B cell (primary cell): ENCODE data around the gene LPAR5. TPM values are rescaled to one million over a fixed set of nuclear protein-coding genes. Genes with fewer than 3 reads are reported as not detected.
A peak's percentile ranks its signal among the peaks of the same experiment; 100 is the strongest.

Experiments
- ATAC-seq: fragments of 200-7000 bp; cut with Tn5 transposase; one replicate; pipeline ENCODE4 v1.10.0; 2021; ENCODE audit warnings: low read depth, mild to moderate bottlenecking, moderate number of reproducible peaks, moderate library complexity
- CTCF ChIA-PET: fragments of 350-600 bp; sonication (Branson Sonifier 250); formaldehyde crosslinking; loops from one replicate; lab custom pipeline; 2021; ENCODE audit warnings: antibody characterized with exemption, inconsistent platforms; lab: Charles Lee
- POLR2A ChIA-PET: fragments of 350-600 bp; sonication (Branson Sonifier 250); formaldehyde crosslinking; loops from one replicate; lab custom pipeline; 2021; ENCODE audit warnings: antibody characterized with exemption; lab: Charles Lee
- DNase-seq: peaks from one replicate; pipeline ENCODE4 v3.0.0; 2013
- H2AFZ ChIP-seq: 2 replicates; pipeline ENCODE4 v1.6.1; 2012; ENCODE audit warnings: mild to moderate bottlenecking, low read depth, low read length; ENCODE audit not compliant: insufficient read depth, poor library complexity, severe bottlenecking
- H3K27ac ChIP-seq, 2 donors: 1 replicate in 1 of 2; 2 replicates in 1 of 2; pipeline ENCODE4 v1.5.1; 2012 to 2013; ENCODE audit warnings: low read length in 2 of 2, mild to moderate bottlenecking in 2 of 2, moderate library complexity in 1 of 2
- H3K27me3 ChIP-seq, 4 experiments: fragments of 200-600 bp in 1 of 4; sonication (generic) in 1 of 4; replicated peaks in 1 of 4; 1 replicate in 2 of 4; 2 replicates in 2 of 4; pipeline versions ENCODE4 v1.6.1 to v1.7.0; 2013 to 2016; ENCODE audit warnings: low read length in 3 of 4, mild to moderate bottlenecking in 2 of 4, mixed read lengths in 1 of 4, moderate library complexity in 1 of 4; ENCODE audit not compliant: insufficient read depth in 4 of 4, control insufficient read depth in 3 of 4; ENCODE audit errors: control extremely low read depth in 1 of 4
- H3K36me3 ChIP-seq, 2 experiments: replicated peaks in 1 of 2; 1 replicate in 1 of 2; 2 replicates in 1 of 2; pipeline versions ENCODE4 v1.6.1 to v1.7.1; 2013; ENCODE audit warnings: low read length in 1 of 2; ENCODE audit not compliant: insufficient read depth in 2 of 2, control insufficient read depth in 1 of 2; ENCODE audit errors: control extremely low read depth in 1 of 2, extremely low read depth in 1 of 2
- H3K4me1 ChIP-seq, 2 donors: fragments of 200-600 bp in 1 of 2; sonication (generic) in 1 of 2; 1 replicate in 1 of 2; 2 replicates in 1 of 2; pipeline versions ENCODE4 v1.5.1 to v1.6.1; 2013 to 2017; ENCODE audit warnings: low read length in 2 of 2; ENCODE audit not compliant: control insufficient read depth in 2 of 2, insufficient read depth in 2 of 2
- H3K4me2 ChIP-seq: replicated peaks from 2 replicates; pipeline ENCODE3; 2012; ENCODE audit warnings: mild to moderate bottlenecking, low read depth, low read length; ENCODE audit not compliant: poor library complexity, severe bottlenecking
- H3K4me3 ChIP-seq, 5 experiments: fragments of 200-600 bp in 1 of 5; sonication (generic) in 1 of 5; 1 replicate in 3 of 5; 2 replicates in 2 of 5; pipeline versions ENCODE4 v1.5.1 to v1.7.0; 2011 to 2016; ENCODE audit warnings: low read length in 4 of 5, mild to moderate bottlenecking in 4 of 5, low read depth in 2 of 5, control low read depth in 1 of 5, moderate library complexity in 1 of 5; ENCODE audit not compliant: insufficient read depth in 1 of 5; ENCODE audit errors: control extremely low read depth in 1 of 5, extremely low read depth in 1 of 5
- H3K79me2 ChIP-seq: fragments of 200-600 bp; sonication (generic); one replicate; pipeline ENCODE4 v1.6.0; 2016; ENCODE audit warnings: low read length; ENCODE audit not compliant: control insufficient read depth, insufficient read depth
- H3K9ac ChIP-seq: fragments of 200-600 bp; sonication (generic); 2 replicates; pipeline ENCODE4 v1.6.1; 2017; ENCODE audit warnings: mild to moderate bottlenecking, low read length, moderate library complexity
- H3K9me3 ChIP-seq, 3 donors: one replicate each; pipeline versions ENCODE4 v1.6.1 to v1.7.1; 2013; ENCODE audit warnings: low read length in 2 of 3; ENCODE audit not compliant: control insufficient read depth in 2 of 3, insufficient read depth in 1 of 3; ENCODE audit errors: control extremely low read depth in 1 of 3
- H4K20me1 ChIP-seq: 2 replicates; pipeline ENCODE4 v1.6.0; 2012; ENCODE audit warnings: mild to moderate bottlenecking, low read length; ENCODE audit not compliant: insufficient read depth, control insufficient read depth, poor library complexity, severe bottlenecking
- H3K27ac Mint-ChIP-seq: one replicate; pipeline ENCODE4 v1.8.0; 2021; ENCODE audit warnings: mixed read lengths
- H3K27me3 Mint-ChIP-seq: one replicate; pipeline ENCODE4 v1.8.0; 2021; ENCODE audit warnings: mixed read lengths
- H3K4me1 Mint-ChIP-seq: one replicate; pipeline ENCODE4 v1.8.0; 2021; ENCODE audit warnings: mixed read lengths
- H3K4me3 Mint-ChIP-seq: one replicate; pipeline ENCODE4 v1.8.0; 2021; ENCODE audit warnings: mixed read lengths
- H3K9me3 Mint-ChIP-seq: one replicate; pipeline ENCODE4 v1.8.0; 2022; ENCODE audit warnings: mixed read lengths; ENCODE audit not compliant: insufficient read depth
- CTCF ChIP-seq: fragments of 200-600 bp; IDR thresholded peaks from one replicate; pipeline ENCODE4 v1.8.0; 2022; ENCODE audit warnings: antibody characterized with exemption, mild to moderate bottlenecking
- EZH2 ChIP-seq: IDR thresholded peaks from 2 replicates; pipeline ENCODE4 v1.6.1; 2012; ENCODE audit warnings: borderline replicate concordance, low read depth, mild to moderate bottlenecking, moderate library complexity, low read length; ENCODE audit not compliant: insufficient read depth, poor library complexity, severe bottlenecking
- WGBS: methylation state at CpG from one replicate; pipeline ENCODE4 v1.1.5; 2013; ENCODE audit warnings: missing lambda C conversion rate; ENCODE audit not compliant: insufficient coverage; 5-methylcytosine and 5-hydroxymethylcytosine counted together
- intact Hi-C: fragments of 100-400 bp; cut with micrococcal nuclease; formaldehyde crosslinking; loops from one replicate; pipeline ENCODE4 v1.10.0; 2022
- polyA plus RNA-seq: library from polyadenylated mRNA; depleted of rRNA; stranded (reverse); fragments of >200 nt; gene quantifications from 2 replicates; pipeline ENCODE4 v1.2.3, GENCODE V29; 2012
- total RNA-seq, 2 donors: library from RNA; stranded (reverse); fragments of 120-200 nt in 1 of 2; gene quantifications; 1 replicate in 1 of 2; 2 replicates in 1 of 2; pipeline versions ENCODE4 v1.2.3 to v1.2.4, GENCODE V29; 2013 to 2022

Gene LPAR5
- total and polyA plus RNA-seq, 2 donors (not counting 1 experiment from before 2014, with no cell fraction given): 29.0 to 59.6 TPM

DNA sequence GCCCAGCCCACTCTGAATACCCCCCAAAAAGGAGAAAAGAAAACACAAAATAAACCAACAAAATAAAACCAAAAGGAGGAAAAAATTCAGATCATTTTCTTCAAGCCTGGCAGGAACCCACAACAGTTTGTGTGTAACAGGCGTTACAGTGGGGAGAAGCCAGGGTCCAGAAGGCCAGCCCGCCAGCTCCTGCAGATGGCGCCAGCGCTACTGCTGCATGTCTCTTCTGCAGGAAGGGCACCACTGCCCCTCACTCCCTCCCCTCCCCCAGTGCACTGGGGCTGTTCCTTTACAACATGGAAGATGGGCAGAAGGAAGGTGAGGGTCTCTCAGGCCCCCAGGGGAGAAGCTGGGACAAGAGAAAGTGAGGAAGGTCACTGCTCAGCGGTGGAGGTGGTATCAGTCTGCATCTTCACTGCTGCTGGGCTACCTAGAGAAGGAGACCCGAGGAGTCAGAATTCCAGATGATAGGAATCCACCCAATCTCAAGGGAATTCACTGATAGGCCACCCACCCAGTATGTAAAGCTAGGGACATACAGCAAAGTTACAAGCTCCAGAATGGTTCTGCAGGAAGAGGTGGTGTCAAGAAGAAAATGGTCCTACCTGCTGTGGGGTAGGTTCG is 65.4 kb downstream of the LPAR5 start:
- POLR2A ChIA-PET: interaction anchor here (0.6 to 1.0 kb wide), 4 partner anchors 45 to 114 kb away, joined by 3 to 7 read pairs (median 4); no protein-coding TSS in a partner anchor
- Mint-ChIP-seq H3K4me3 (no peak overlapping the region), H3K9me3 (no peaks in the 10 kb centered on the region), H3K27me3 (no peaks in the 10 kb centered on the region), H3K4me1 (peaks cover 34% of the 10 kb centered on the region), H3K27ac (peak overlapping the region; percentile 46)
- Histone ChIP-seq H3K4me3 (no peak overlapping the region), H3K9me3 (no peaks in the 10 kb centered on the region), H3K4me1 (peaks cover 7 to 22% of the 10 kb centered on the region in 2 donors), H2AFZ (no peak overlapping the region), H4K20me1 (peaks cover 13% of the 10 kb centered on the region), H3K79me2 (peaks cover 27% of the 10 kb centered on the region), H3K27me3 (no peaks in the 10 kb centered on the region), H3K27ac (no peak overlapping the region), H3K4me2 (no peak overlapping the region), H3K9ac (no peak overlapping the region), H3K36me3 (peaks cover 10 to 53% of the 10 kb centered on the region in 2 experiments)
- ATAC-seq (no peak), DNase-seq (peak; percentile 66)
- 96% methylated on average over 2 of the region's 7 CpGs for WGBS
- CTCF ChIA-PET: interaction anchor here (0.7 to 1.8 kb wide), 18 partner anchors 8 to 209 kb away, joined by 3 to 10 read pairs (median 4); partner anchors contain the start of genes COPS7A and LPAR5
- no peak for TF ChIP-seq EZH2
- peak; percentile 65 for TF ChIP-seq CTCF
- intact Hi-C loops: no loop called here

- POLR2A ChIA-PET: interaction anchor here (0.7 kb wide), 1 partner anchor 97 kb away, joined by 4 read pairs; no protein-coding TSS in a partner anchor
- peaks cover 34% of the 10 kb centered on the region for H3K4me1 Mint-ChIP-seq
- no peak for ATAC-seq
Measured at GRCh38 chr12:6569786-6570185, 66.0 kb downstream of the LPAR5 start.

More at GRCh38 chr12:6569786-6570185, 66.0 kb downstream of the LPAR5 start:
- Mint-ChIP-seq H3K4me3 (peak overlapping the region; percentile 98), H3K27me3 (no peaks in the 10 kb centered on the region), H3K27ac (peak overlapping the region; percentile 46), H3K9me3 (no peaks in the 10 kb centered on the region)
- TF ChIP-seq EZH2: no peak
- no peak for TF ChIP-seq CTCF
- H4K20me1 ChIP-seq: peaks cover 13% of the 10 kb centered on the region
- H3K27ac ChIP-seq: no peak overlapping the region
- H3K4me3 ChIP-seq: no peak overlapping the region
- no peak overlapping the region for H3K4me2 ChIP-seq
- no peaks in the 10 kb centered on the region for H3K9me3 ChIP-seq
- peaks cover 10 to 48% of the 10 kb centered on the region in 2 experiments for H3K36me3 ChIP-seq
- intact Hi-C loops: loop anchor here (2.0 kb wide), 1 partner anchor 37 kb away; the partner anchor contains the start of gene CHD4
- CTCF ChIA-PET: interaction anchor here (1.1 to 1.8 kb wide), 9 partner anchors 11 to 210 kb away, joined by 3 to 10 read pairs (median 4); partner anchors contain the start of gene COPS7A
- DNase-seq: no peak
- H3K79me2 ChIP-seq: peaks cover 32% of the 10 kb centered on the region
- H3K27me3 ChIP-seq: no peaks in the 10 kb centered on the region
- peaks cover 7 to 22% of the 10 kb centered on the region in 2 donors for H3K4me1 ChIP-seq
- no peak overlapping the region for H3K9ac ChIP-seq
- H2AFZ ChIP-seq: no peak overlapping the region
- 88% methylated on average over 6 of the region's 7 CpGs for WGBS
